HG02970 (cell line): Measurements from ENCODE around the gene LSM4.
"Not testable (repeated sequence)": the region's sequence is repeated elsewhere in the genome, so short reads cannot be mapped to it uniquely, and the experiment has no call there.

Source experiments
- ATAC-seq: cut with Tn5 transposase; IDR thresholded peaks from one replicate; pipeline ENCODE4 v1.9.1; 2021; ENCODE audit warnings: mild to moderate bottlenecking, moderate library complexity, moderate number of reproducible peaks; ENCODE audit not compliant: unreplicated experiment, low FRiP score

Gene LSM4

GRCh38 chr19:18342090-18342632 lies 19.3 kb upstream of the LSM4 start:
- no peak for ATAC-seq

DNA sequence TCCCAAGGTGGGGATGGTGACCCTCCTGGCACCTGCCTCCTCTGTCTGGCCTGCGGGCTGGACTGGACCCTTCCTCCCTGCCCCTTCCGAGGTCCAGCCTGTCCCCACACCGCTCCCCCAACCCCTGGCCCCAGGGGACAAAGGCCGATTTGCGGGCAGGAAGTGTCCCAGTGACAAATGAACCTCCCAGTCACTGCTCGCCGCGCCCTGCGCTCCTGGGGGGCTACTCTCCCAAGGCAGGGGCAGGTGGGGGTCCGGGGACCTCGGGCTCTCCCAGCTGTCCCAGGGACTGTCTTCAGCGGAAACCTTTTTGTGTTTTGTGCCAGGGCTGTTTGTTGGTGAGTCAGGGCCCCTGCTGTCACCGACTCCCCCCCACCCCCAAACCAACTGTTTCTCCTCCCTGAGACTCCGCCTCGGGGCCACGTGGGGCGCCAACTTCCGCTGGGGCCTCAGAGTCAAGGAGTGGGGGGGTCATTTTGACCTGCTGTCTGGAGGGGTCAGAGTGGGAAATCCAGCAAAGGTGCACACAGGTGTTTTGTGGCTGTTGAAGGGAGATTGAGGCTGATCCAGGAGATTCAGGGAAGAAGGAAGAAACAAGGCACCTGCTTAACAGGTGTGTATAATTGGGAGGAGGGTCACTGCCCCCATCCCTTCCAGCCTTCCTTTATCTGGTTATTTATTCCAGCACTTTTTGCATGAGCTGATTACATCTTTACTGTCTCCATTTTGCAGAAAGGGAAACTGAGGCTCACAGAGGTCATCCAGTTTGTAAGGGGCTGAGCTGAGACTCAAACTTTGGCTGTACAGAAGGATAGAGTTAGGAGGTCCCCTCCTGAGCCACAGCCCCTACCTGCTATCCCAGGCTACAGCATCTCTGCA lies 18.4 kb upstream of the LSM4 start:
- no peak for ATAC-seq

DNA sequence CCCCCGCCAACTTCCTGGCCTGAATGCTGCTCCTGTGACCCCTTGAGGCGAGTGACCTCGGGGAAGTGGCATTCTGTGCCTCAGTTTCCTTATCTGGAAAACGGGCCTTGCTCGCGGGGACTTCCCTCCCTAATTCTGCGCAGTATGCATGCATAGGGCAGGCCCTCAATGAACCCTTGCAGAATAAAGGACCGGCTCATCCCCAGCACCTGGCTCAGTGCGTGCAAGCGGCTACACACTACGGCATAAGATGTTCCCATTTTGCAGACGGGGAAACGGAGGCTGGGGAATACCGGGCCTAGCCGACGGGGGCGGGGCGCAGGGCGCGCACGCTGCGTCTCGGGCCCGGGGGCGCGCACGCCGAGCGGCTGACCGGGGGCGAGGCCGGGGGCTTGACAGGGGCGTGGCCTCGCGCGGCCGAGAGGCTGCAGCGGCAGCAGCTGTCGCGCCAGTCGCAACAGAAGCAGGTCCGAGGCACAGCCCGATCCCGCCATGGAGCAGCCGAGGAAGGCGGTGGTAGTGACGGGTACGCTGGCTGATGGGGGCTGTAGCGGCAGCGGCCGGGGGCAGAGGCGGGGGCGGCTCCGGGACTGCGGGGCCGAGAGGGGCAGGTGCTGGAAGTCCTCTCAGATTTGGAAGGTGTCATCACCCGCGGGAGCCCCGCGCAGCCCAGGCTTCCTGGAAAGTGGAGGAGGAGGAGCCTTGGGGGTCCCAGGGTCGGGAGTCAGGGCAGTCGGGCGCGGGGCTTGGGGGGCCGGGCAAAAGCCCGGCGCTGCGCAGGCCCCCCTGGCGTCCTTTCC lies 17.5 kb upstream of the LSM4 start, which contains the start of gene PGPEP1:
Gene PGPEP1 (plus strand): TSS at position 409 of the 800 bp plus-strand sequence. CDS start 84 bp downstream, at position 493.
- ATAC-seq: peak; percentile 48

- ATAC-seq: no peak
Measured at GRCh38 chr19:18339723-18340122, 16.8 kb upstream of the LSM4 start.

GRCh38 chr19:18338541-18338940 lies 15.7 kb upstream of the LSM4 start:
- no peak for ATAC-seq

DNA sequence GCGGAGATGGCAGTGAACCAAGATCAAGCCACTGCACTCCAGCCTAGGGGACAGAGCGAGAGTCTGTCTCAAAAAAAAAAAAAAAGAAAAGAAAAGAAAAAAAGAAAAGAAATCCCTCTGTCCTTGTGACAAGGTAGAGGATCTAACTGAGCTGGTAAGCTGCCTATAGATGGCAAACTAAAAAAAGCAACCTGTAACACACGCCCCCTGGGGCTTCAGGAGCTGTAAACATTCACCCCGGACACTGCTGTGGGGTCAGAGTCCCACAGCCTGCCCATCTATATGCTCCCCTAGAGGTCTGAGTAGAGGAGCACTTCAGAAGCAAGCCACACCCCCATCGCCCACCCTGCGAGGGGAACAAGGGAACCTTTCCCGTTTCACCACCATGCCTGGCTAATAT lies 13.2 kb upstream of the LSM4 start:
- no peak for ATAC-seq

DNA sequence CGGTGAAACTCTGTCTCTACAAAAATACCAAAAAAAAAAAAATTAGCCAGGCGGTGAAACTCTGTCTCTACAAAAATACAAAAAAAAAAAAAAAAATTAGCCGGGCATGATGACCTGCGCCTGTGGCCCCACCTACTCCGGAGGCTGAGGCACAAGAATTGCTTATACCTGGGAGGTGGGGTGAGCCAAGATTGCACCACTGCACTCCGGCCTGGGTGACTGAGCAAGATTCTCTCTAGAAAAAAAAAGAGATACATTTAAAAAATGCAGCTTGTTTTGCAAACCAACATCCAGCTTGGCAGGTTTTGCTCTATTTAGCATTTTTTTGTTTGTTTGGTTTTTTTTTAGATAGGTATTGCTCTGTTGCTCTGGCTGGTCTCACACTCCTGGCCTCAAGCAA lies 10.8 kb upstream of the LSM4 start:
- no peak for ATAC-seq

DNA sequence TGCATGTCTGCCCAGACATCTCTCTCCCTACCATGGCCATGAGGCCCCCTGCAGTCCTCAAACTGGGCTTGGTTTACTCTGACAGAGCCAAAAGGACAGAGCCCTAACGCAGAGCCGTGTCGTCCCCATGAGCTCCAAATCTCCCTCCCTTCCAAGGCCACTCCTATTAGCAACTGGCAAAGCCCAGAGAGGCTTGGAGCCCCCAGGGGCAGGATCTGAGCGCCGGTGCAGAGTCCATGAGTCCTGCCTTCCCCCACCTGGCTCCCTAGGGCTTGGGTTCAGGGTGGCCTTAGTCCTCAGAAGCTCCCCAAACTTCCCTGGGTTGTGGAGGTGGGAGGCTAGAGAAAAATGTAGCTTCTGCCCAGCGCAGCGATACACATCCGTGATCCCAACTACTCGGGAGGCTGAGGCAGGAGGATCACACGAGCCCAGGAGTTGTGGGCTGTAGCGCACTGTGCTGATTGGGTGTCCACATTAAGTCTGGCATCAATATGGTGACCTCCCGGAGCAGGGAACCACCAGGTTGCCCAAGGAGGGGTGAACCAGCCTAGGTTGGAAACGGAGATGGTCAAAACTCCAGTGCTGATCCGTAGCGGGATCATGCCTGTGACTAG lies 10.1 kb upstream of the LSM4 start:
- ATAC-seq: no peak

DNA sequence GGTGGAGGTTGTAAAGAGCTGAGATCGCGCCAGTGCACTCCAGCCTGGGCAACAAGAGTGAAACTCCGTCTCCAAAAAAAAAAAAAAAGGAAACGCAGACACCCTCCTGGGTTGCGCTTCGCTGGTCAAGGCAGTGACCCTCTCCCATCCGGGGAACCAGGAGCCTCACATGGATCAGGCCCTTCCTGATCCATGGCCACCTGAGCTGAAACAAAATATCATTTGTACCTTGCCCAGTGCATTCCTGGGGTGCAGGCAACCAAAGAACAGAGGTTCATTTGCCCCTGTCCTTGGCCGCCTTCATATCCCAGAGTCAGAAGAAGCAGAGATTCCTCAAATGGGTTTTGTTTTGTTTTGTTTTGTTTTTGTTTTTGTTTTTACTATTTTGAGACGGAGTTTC lies 8.0 kb upstream of the LSM4 start:
- no peak for ATAC-seq

- ATAC-seq: no peak
Measured at GRCh38 chr19:18329035-18329376, 6.1 kb upstream of the LSM4 start.

DNA sequence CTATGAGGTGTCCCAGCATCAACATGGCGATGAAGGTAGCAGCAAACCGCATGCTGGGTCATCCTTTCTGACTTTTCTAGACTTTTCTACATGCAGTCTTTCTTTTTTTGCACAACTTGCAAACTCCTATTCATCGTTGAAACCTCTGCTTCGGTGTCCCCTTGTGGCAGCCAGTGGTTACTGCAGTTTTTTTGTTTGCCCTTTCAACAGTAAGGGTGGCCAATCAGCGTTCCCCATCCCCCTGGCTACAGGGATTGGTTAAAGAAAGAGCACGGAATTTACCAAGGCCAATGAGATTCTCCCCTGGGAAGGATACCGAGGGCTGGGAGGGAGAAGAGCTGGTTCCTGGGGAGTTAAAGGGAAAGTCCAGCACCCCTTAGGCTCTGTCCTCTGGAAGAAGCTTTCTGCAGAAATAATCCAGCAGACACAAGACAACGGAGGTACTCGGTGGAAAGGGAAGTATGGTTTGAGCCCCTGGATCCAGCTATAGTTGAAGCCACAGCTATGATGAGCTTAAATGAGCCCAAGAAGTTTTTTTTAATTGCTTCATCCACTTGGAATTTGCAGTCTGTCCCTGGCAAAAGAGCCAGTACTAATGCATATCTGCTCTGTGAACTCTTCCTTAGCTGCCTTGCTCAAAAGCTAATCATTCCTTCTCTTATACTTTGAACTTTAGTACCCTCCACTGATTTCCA lies 5.6 kb upstream of the LSM4 start:
- no peak for ATAC-seq

- no peak for ATAC-seq
Measured at GRCh38 chr19:18326772-18327171, 3.9 kb upstream of the LSM4 start.

- ATAC-seq: not testable (repeated sequence)
Measured at GRCh38 chr19:18324373-18324731, 1.5 kb upstream of the LSM4 start.

GRCh38 chr19:18322318-18322758 lies 538 bp downstream of the LSM4 start:
- no peak for ATAC-seq

DNA sequence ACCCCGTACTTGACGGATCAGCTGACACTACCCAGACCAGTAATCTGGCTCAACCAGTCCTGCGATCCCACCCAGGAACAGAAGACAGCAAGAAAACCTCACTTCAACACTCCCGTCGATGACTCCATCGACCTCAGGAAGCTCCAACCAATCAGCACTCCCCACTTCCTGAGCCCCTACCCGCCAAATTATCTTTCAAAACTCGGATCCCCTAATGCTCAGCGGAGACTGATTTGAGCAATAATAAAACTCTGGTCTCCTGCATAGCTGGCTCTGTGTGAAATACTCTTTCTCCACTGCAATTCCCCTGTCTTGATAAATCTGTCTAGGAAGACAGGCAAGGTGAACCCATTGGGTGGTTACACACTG lies 1.2 kb downstream of the LSM4 start:
- ATAC-seq: no peak

- ATAC-seq: no peak
Measured at GRCh38 chr19:18320865-18321733, 1.8 kb downstream of the LSM4 start.

GRCh38 chr19:18319591-18320135 lies 3.2 kb downstream of the LSM4 start:
- ATAC-seq: no peak

- no peak for ATAC-seq
Measured at GRCh38 chr19:18317961-18318800, 4.7 kb downstream of the LSM4 start.
